22Rv1 (cell line): ENCODE measurements around the gene ANKS1A.

Experiments
- H3K27ac ChIP-seq: fragments of 450-650 bp; 2 replicates; pipeline ENCODE4 v1.5.1; 2017
- ZFX ChIP-seq: fragments of 450-650 bp; IDR thresholded peaks from 2 replicates; pipeline ENCODE4 v1.6.1; 2017; ENCODE audit warnings: antibody characterized with exemption, borderline replicate concordance
- TF ChIP-seq, protein P1 (sequence below): fragments of 450-650 bp; IDR thresholded peaks from 2 replicates; pipeline ENCODE4 v1.5.1; 2017; ENCODE audit warnings: mild to moderate bottlenecking

The ANKS1A gene

DNA sequence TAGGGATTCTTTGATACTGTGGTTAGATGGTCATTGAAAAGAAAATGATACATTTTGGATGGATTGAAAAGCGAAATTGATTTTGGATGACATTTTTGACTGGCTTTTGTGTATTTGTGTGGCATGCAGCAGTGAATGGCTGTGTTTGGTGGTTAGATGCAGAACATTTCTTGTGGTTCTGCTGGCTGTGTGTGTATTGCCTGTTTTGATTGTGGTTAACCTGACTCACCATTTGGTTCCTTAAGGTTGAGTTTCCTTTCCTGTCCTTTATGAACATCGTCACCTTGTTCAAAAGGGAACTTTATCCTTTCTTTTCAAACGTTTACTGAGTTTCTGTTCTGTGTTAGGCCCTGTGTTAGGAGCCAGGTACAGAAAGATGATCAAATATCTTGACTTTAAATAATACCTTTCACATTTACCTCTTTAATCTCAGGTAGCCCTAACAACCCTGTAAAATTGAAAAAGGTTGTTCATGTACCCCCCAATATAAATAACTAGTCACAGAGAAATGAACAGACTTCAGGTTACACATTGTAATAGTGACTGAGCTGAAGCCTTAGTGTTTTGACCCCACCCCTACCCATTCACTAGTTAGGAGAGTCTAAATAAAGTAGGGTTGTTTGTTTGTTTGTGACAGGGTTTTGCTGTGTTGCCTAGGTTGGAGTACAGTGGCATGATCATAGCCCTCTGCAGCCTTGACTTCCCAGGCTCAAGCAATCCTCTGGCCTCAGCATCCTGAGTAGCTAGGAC lies 23.8 kb downstream of the ANKS1A start:
- TF ChIP-seq, protein P1, sequence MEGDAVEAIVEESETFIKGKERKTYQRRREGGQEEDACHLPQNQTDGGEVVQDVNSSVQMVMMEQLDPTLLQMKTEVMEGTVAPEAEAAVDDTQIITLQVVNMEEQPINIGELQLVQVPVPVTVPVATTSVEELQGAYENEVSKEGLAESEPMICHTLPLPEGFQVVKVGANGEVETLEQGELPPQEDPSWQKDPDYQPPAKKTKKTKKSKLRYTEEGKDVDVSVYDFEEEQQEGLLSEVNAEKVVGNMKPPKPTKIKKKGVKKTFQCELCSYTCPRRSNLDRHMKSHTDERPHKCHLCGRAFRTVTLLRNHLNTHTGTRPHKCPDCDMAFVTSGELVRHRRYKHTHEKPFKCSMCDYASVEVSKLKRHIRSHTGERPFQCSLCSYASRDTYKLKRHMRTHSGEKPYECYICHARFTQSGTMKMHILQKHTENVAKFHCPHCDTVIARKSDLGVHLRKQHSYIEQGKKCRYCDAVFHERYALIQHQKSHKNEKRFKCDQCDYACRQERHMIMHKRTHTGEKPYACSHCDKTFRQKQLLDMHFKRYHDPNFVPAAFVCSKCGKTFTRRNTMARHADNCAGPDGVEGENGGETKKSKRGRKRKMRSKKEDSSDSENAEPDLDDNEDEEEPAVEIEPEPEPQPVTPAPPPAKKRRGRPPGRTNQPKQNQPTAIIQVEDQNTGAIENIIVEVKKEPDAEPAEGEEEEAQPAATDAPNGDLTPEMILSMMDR = no peak
- TF ChIP-seq ZFX = no peak
- no peak overlapping the region for H3K27ac ChIP-seq

DNA sequence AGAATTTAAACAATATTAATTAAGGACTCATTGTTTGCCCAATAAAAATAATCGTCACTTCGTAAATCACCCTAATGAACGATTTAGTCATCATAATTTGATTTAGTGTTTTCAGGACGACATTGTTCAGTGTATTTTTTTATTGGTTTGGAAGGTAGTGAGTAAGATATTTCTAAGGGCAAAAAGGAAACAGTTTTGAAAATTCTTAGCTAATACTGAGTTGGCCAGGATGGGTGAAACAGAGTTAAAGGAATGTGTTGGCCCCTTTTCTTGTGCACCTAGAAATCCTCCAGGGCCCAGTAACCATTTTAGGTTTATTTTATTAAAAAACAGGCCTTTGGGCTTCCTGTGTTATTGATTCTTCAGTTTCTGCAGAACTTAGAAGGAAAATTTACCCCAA lies 25.3 kb downstream of the ANKS1A start:
- H3K27ac ChIP-seq = no peak overlapping the region
- TF ChIP-seq ZFX = no peak
- TF ChIP-seq, protein P1 = no peak

DNA sequence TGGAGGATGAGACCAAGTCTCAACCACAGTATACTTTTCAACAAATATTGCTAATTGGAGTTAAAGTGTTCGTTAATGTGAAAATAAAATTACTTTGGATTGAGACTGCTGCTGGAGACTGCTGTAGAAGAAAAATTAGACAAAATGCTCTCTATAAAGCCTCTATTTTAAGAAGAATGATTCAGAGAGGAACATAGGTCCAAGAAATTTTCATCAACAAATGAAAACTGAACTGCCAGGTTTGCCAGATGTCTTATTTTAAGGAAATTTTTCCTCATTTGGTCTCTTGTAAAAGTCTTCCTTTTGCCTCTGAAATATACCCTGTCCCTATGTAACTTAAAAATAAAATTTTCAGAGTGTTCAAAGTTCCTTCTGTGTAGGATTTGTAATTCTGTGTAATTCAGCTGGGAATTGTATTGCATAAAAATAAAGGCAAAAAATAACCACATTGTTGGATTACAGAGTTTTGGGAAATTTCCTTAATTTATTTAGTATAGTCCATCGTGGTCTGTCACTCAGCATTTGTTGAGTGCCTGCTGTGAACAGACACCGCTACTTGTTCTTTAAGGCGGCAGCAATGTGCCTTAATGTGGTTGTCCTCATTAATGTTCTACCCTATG lies 27.4 kb downstream of the ANKS1A start:
- TF ChIP-seq, protein P1 = no peak
- TF ChIP-seq ZFX = no peak
- no peak overlapping the region for H3K27ac ChIP-seq

DNA sequence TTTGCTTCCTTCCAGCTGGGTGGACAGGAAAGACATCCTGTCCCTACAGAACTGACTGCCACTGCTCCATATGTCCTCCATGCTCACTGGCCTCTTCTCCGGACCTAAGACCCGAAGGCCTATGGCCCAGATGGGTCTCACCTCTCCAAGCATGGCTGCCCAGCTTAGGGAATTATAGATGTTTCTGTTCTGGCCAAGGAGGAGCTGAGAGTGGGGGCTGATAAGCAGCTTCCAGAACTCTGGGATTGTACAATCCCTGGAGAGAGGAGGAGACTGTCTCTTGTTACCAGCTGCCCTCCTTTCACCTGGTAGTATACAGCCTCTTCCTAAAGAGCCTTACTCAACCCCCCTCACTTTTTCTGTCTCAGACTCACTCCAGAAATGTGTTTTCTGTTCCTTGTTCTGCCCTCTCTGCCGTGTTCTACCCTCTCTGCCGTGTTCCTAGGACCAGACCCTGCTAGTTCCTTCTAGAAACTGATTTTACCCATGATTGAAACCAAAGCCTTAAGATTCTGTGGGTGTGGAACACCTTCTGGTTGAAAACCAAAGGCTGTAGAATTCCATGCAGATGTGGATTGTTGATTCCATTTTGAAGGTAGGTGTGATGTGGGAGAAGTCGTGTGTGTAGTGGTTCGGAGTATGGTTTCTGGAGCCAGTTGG lies 28.7 kb downstream of the ANKS1A start:
- TF ChIP-seq ZFX = no peak
- TF ChIP-seq, protein P1 = no peak
- no peak overlapping the region for H3K27ac ChIP-seq

- no peak overlapping the region for H3K27ac ChIP-seq
- no peak for TF ChIP-seq ZFX
- TF ChIP-seq, protein P1 = no peak
Observed at GRCh38 chr6:34919651-34920050, 30.6 kb downstream of the ANKS1A start.

DNA sequence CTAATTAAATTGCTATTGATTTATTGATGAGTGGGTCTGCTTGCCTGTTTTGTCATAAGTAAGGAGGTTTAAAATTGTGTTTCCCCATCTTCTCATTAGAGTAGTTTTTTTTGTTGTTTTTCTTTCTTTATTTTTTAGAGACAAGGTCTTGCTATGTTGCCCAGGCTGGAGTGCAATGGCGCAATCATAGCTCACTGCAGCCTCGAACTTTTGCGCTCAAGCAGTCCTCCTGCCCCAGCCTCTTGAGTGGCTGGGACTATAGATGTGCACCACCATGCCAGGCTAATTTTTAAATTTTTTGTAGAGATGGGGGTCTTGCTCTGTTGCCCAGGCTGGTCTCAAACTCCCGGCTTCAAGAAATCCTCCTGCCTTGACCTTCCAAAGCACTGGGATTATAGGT lies 31.0 kb downstream of the ANKS1A start:
- TF ChIP-seq, protein P1 = no peak

DNA sequence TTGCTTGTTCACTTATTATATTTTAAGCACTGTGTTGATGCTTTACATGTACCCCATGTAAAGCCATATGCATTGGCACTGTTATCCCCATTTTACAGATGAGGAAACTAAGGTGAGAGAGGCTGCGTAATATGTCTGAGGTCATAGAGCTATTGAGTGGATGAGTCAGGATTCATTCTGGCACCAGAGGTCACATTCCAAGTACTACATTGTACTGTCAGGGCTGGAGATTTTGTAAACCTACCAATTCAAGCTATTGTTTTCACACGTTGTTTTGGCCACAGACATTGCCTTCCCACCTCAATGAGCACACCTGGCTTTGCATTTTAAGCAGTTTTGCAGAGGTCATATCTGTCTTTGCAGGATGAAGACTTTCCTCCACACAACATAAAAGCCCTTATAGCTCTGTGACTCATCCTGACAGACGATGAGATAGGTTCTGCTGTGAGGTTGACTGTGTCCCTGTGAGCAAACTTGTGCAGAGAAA lies 33.2 kb downstream of the ANKS1A start:
- no peak overlapping the region for H3K27ac ChIP-seq
- TF ChIP-seq, protein P1 = no peak
- TF ChIP-seq ZFX = no peak

More for the DNA sequence above, 31.0 kb downstream of the ANKS1A start:
- no peak overlapping the region for H3K27ac ChIP-seq
